KMS-11 (cell line): ENCODE results near the gene APBA2.

Experiments
- H2AFZ ChIP-seq: fragments of 200-600 bp; sonication (generic); 2 replicates; pipeline ENCODE4 v1.6.1; 2016; ENCODE audit warnings: antibody characterized with exemption, mixed run types, low read depth
- H3K27ac ChIP-seq: fragments of 200-600 bp; sonication (generic); 2 replicates; pipeline ENCODE4 v1.6.1; 2016; ENCODE audit warnings: mild to moderate bottlenecking, mixed run types
- H3K27me3 ChIP-seq: fragments of 200-600 bp; sonication (generic); 2 replicates; pipeline ENCODE4 v1.6.1; 2017; ENCODE audit warnings: mild to moderate bottlenecking, low read depth, mixed run types, moderate library complexity; ENCODE audit not compliant: insufficient read depth
- H3K36me3 ChIP-seq: fragments of 200-600 bp; sonication (generic); 2 replicates; pipeline ENCODE4 v1.6.1; 2017; ENCODE audit warnings: mild to moderate bottlenecking, mixed run types; ENCODE audit not compliant: insufficient read depth
- H3K4me1 ChIP-seq: fragments of 200-600 bp; sonication (generic); 2 replicates; pipeline ENCODE4 v1.6.1; 2016; ENCODE audit warnings: mild to moderate bottlenecking, low read depth, mixed run types; ENCODE audit not compliant: poor library complexity, severe bottlenecking
- H3K4me2 ChIP-seq: fragments of 200-600 bp; sonication (generic); 2 replicates; pipeline ENCODE4 v1.7.0; 2016; ENCODE audit warnings: mild to moderate bottlenecking, mixed run types
- H3K4me3 ChIP-seq: fragments of 200-600 bp; sonication (generic); IDR thresholded peaks from 2 replicates; pipeline ENCODE4 v1.6.1; 2017; ENCODE audit warnings: low read depth, low read length, mixed read lengths; ENCODE audit not compliant: insufficient read depth
- H3K79me2 ChIP-seq: fragments of 200-600 bp; sonication (generic); 2 replicates; pipeline ENCODE4 v1.6.1; 2016; ENCODE audit warnings: low read depth, mixed run types; ENCODE audit not compliant: insufficient read depth
- H3K9ac ChIP-seq: fragments of 200-600 bp; sonication (generic); 2 replicates; pipeline ENCODE4 v1.6.1; 2016; ENCODE audit warnings: mild to moderate bottlenecking, mixed run types
- H4K20me1 ChIP-seq: fragments of 200-600 bp; sonication (generic); 2 replicates; pipeline ENCODE4 v1.6.1; 2016; ENCODE audit warnings: mild to moderate bottlenecking, mixed run types; ENCODE audit not compliant: insufficient read depth
- CTCF ChIP-seq: fragments of 200-600 bp; sonication (generic); conservative IDR thresholded peaks from 2 replicates; pipeline ENCODE4 v1.6.1; 2017; ENCODE audit warnings: low read depth, mild to moderate bottlenecking, antibody characterized with exemption, low read length, moderate library complexity, mixed read lengths

APBA2 gene

GRCh38 chr15:29054171-29055045 lies 168.6 kb downstream of the APBA2 start:
- Histone ChIP-seq H3K9ac (no peak overlapping the region), H3K27ac (no peak overlapping the region), H2AFZ (no peak overlapping the region), H3K4me3 (no peak overlapping the region), H3K4me2 (no peak overlapping the region), H4K20me1 (no peaks in the 10 kb centered on the region), H3K4me1 (no peaks in the 10 kb centered on the region), H3K27me3 (no peaks in the 10 kb centered on the region), H3K79me2 (no peaks in the 10 kb centered on the region), H3K36me3 (no peaks in the 10 kb centered on the region)
- TF ChIP-seq CTCF = no peak

GRCh38 chr15:29055876-29056275 lies 170.1 kb downstream of the APBA2 start:
- H3K4me2 ChIP-seq = no peak overlapping the region
- H2AFZ ChIP-seq = no peak overlapping the region
- H4K20me1 ChIP-seq = no peaks in the 10 kb centered on the region
- no peak overlapping the region for H3K27ac ChIP-seq
- H3K36me3 ChIP-seq = no peaks in the 10 kb centered on the region
- H3K79me2 ChIP-seq = no peaks in the 10 kb centered on the region
- no peak for TF ChIP-seq CTCF
- no peak overlapping the region for H3K4me3 ChIP-seq
- H3K9ac ChIP-seq = no peak overlapping the region
- no peaks in the 10 kb centered on the region for H3K4me1 ChIP-seq
- H3K27me3 ChIP-seq = no peaks in the 10 kb centered on the region

GRCh38 chr15:29056839-29057450 lies 171.2 kb downstream of the APBA2 start:
- H3K27me3 ChIP-seq = no peaks in the 10 kb centered on the region
- no peaks in the 10 kb centered on the region for H3K4me1 ChIP-seq
- no peaks in the 10 kb centered on the region for H4K20me1 ChIP-seq
- no peak for TF ChIP-seq CTCF
- H3K27ac ChIP-seq = no peak overlapping the region
- H2AFZ ChIP-seq = no peak overlapping the region
- no peaks in the 10 kb centered on the region for H3K79me2 ChIP-seq
- no peak overlapping the region for H3K9ac ChIP-seq
- no peak overlapping the region for H3K4me3 ChIP-seq
- H3K36me3 ChIP-seq = no peaks in the 10 kb centered on the region
- H3K4me2 ChIP-seq = no peak overlapping the region

GRCh38 chr15:29057856-29058255 lies 172.1 kb downstream of the APBA2 start:
- Histone ChIP-seq H3K4me2 (no peak overlapping the region), H3K4me1 (no peaks in the 10 kb centered on the region)

More at GRCh38 chr15:29057856-29058255, 172.1 kb downstream of the APBA2 start:
- Histone ChIP-seq H2AFZ (no peak overlapping the region), H3K27ac (no peak overlapping the region), H3K79me2 (no peaks in the 10 kb centered on the region), H4K20me1 (no peaks in the 10 kb centered on the region), H3K36me3 (no peaks in the 10 kb centered on the region), H3K4me3 (no peak overlapping the region), H3K9ac (no peak overlapping the region), H3K27me3 (no peaks in the 10 kb centered on the region)
- no peak for TF ChIP-seq CTCF
